GM18861 (cell line): ENCODE measurements around the gene EGF.
A peak's percentile ranks its signal among the peaks of the same experiment; 100 is the strongest.

Experiments
- ATAC-seq: cut with Tn5 transposase; IDR thresholded peaks from one replicate; pipeline ENCODE4 v1.9.1; 2021; ENCODE audit not compliant: unreplicated experiment

Gene EGF

GRCh38 chr4:109989618-109990017 is 76.9 kb downstream of the EGF start:
- ATAC-seq: no peak

- peak; percentile 67 for ATAC-seq
Observed at GRCh38 chr4:109990261-109991257, 77.9 kb downstream of the EGF start.

GRCh38 chr4:109993116-109993515 is 80.4 kb downstream of the EGF start:
- ATAC-seq: no peak

GRCh38 chr4:109994415-109994827 is 81.7 kb downstream of the EGF start:
- ATAC-seq: peak; percentile 75

GRCh38 chr4:109996526-109996925 is 83.8 kb downstream of the EGF start:
- no peak for ATAC-seq

GRCh38 chr4:109998867-109999584 is 86.3 kb downstream of the EGF start:
- peak; percentile 31 for ATAC-seq

GRCh38 chr4:109999585-109999912 is 86.9 kb downstream of the EGF start:
- no peak for ATAC-seq

- no peak for ATAC-seq
Observed at GRCh38 chr4:110002326-110002725, 89.6 kb downstream of the EGF start.

GRCh38 chr4:110003401-110004187 is 90.9 kb downstream of the EGF start:
- no peak for ATAC-seq

GRCh38 chr4:110004556-110004955 is 91.9 kb downstream of the EGF start:
- ATAC-seq: no peak

GRCh38 chr4:110005461-110006056 is 92.9 kb downstream of the EGF start:
- ATAC-seq: peak; percentile 76

GRCh38 chr4:110007217-110007616 is 94.5 kb downstream of the EGF start:
- ATAC-seq: no peak

GRCh38 chr4:110008540-110008939 is 95.9 kb downstream of the EGF start:
- no peak for ATAC-seq

- no peak for ATAC-seq
Observed at GRCh38 chr4:110009550-110009949, 96.9 kb downstream of the EGF start.

- ATAC-seq: no peak
Observed at GRCh38 chr4:110010797-110011196, 98.1 kb downstream of the EGF start.

GRCh38 chr4:110012917-110013316 is 100.2 kb downstream of the EGF start:
- ATAC-seq: no peak

GRCh38 chr4:110014233-110014632 is 101.5 kb downstream of the EGF start:
- ATAC-seq: no peak

GRCh38 chr4:110019153-110019552 is 106.5 kb downstream of the EGF start:
- no peak for ATAC-seq

- ATAC-seq: no peak
Observed at GRCh38 chr4:110020139-110020538, 107.5 kb downstream of the EGF start.

GRCh38 chr4:110020646-110021443 is 108.2 kb downstream of the EGF start:
- ATAC-seq: no peak
